GM06990 (cell line): Measurements from ENCODE around the gene ARHGEF10L.

Experiments used
- DNase-seq: peaks from one replicate; pipeline ENCODE4 v3.0.0-alpha.2; 2011; ENCODE audit not compliant: insufficient read length; ENCODE audit errors: extremely low read depth
- H3K27me3 ChIP-seq: replicated peaks from 2 replicates; pipeline ENCODE4 v1.6.0; 2011; ENCODE audit warnings: low read length; ENCODE audit not compliant: control insufficient read depth, insufficient read depth
- H3K36me3 ChIP-seq: 2 replicates; pipeline ENCODE4 v1.5.1; 2011; ENCODE audit warnings: low read length; ENCODE audit not compliant: control insufficient read depth, insufficient read depth
- H3K4me3 ChIP-seq: replicated peaks from 2 replicates; pipeline ENCODE4 v1.5.1; 2011; ENCODE audit warnings: low read depth, mild to moderate bottlenecking, control low read depth, low read length
- CTCF ChIP-seq: IDR thresholded peaks from 2 replicates; pipeline ENCODE4 v1.5.1; 2011; ENCODE audit warnings: low read length, control low read depth, mild to moderate bottlenecking, inconsistent platforms; ENCODE audit not compliant: insufficient read depth, poor library complexity, severe bottlenecking

Gene ARHGEF10L

DNA sequence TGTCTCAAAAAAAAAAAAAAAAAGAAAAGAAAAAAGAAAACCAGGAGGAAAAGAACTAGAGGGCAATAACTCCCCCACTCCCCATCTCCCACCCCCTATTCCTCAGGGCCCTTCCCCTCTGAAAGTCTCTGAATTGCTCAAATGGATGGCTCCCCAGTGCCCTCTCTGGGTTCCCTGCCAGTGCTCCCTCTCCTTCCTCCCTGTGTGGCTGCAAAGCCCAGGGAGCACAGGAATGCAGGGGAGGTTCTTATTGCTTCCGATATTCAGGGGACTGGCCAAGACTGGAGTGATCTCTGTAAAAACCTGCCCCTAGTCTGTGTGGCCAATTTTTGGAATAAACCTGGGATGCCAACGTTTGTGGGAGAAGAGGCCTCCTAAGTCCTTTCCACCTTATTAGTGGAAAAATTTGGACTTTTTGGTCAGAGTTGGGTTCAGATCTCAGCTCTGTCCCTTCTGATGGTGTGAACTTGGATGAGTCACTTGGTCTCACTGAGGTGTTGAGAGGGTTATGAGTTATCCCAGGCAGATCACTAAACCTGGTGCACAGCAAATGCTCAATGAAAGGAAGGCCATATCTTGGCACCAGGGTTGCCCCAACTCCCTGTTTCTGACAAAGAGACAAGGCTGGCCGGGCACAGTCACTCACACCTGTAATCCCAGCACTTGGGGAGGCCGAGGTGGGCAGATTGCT is 13.4 kb upstream of the ARHGEF10L start:
- DNase-seq, result no peak

GRCh38 chr1:17527036-17527914 is 12.2 kb upstream of the ARHGEF10L start:
- DNase-seq, result no peak
- H3K27me3 ChIP-seq, result no peaks in the 10 kb centered on the region; the same call in none of the 2 replicates
- H3K36me3 ChIP-seq, result no peaks in the 10 kb centered on the region
- H3K4me3 ChIP-seq, result no peak overlapping the region
- TF ChIP-seq CTCF, result no peak

More for the DNA sequence above, 13.4 kb upstream of the ARHGEF10L start:
- Histone ChIP-seq H3K4me3 (no peak overlapping the region), H3K27me3 (no peaks in the 10 kb centered on the region; the same call in none of the 2 replicates), H3K36me3 (no peaks in the 10 kb centered on the region)
- TF ChIP-seq CTCF, result no peak

GRCh38 chr1:17529381-17529780 is 10.1 kb upstream of the ARHGEF10L start:
- Histone ChIP-seq H3K4me3 (no peak overlapping the region), H3K27me3 (no peaks in the 10 kb centered on the region; the same call in none of the 2 replicates), H3K36me3 (no peaks in the 10 kb centered on the region)
- no peak for DNase-seq
- TF ChIP-seq CTCF, result no peak

- Histone ChIP-seq H3K4me3 (no peak overlapping the region), H3K36me3 (no peaks in the 10 kb centered on the region), H3K27me3 (no peaks in the 10 kb centered on the region; the same call in 1 of the 2 replicates)
- TF ChIP-seq CTCF, result no peak
- no peak for DNase-seq
These were observed 8.2 kb upstream of the ARHGEF10L start for GRCh38 chr1:17531343-17531681.

DNA sequence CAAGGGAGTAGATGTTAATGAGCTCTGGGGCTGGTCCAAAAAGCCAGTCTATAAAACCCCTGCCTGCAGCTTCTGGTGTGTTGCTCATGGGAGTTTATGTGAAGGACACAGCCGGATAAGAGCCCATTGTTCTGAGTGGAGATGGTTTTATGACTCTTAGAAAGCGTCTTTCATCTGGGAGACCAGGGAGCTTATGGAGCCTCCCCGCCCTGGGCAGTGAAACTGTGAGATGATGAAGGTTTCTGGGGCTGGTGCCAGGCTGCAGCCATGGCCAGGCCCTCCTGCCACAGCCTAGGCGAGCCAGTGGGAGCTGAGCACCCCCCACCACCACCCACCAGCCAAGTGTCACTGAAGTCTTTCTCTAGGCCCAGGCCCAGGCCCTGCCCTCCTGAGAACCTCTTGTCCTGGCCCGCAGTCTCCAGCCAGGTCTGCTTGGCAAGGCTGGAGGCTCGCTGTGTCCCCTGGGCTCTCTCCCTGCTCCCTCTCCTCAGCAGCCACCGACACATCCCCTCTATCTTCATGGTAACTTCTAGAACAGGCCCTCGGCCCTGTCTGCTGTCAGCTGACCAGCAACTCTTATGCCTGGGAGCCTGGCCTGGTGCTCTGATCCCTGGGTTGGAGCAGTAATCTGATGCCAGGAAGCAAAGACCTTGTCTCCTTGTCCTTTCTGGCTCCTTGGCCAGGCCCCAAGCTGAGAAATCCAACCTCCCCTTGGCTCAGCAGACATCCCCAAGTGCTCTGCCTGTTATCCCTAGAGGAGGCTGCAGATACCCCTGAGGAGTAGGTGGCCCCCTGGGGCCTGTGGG is 7.6 kb upstream of the ARHGEF10L start:
- TF ChIP-seq CTCF, result no peak

More for the DNA sequence above, 7.6 kb upstream of the ARHGEF10L start:
- Histone ChIP-seq H3K4me3 (no peak overlapping the region), H3K36me3 (no peaks in the 10 kb centered on the region), H3K27me3 (no peaks in the 10 kb centered on the region; the same call in 1 of the 2 replicates)
- no peak for DNase-seq
